Measurements from ENCODE around the gene PLIN5.

PLIN5 gene

DNA sequence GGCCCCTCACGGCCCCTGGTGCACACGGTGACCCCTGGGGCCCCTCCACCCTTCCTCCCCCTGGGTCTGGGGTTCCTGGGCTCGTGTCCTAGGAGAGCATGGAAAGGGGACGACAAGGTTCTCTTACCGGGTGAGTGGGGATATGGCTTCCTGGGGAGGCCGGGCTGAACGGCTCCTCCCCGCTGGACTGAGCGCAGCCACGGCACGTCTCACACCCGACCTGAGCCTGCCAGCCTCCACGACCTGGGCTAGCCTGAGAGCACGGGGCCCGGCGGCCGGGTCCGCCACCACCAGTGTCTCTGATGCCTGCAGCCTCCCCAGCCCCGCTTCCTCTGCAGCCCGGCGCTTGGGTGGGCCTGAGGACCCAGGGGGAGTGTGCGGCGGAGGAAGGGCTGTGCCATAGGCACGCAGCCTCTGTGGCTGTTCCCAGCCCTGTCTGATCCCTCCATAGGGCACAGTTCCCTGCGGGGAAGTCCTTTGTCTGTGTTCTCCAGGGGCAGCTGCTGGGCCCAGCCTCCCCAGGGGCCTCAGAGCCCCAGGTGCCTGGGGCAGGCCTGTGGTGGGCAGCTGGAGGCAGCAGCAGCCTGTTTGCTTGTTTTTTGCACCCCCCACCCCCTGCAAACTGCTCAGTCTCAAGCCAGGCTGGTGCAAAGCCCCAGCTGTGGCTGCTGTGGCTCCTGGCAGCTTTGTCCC, 31.7 kb downstream of the PLIN5 start:
- H3K4me3 ChIP-seq (ENCODE audit: low read depth, low read length): no peak overlapping the region
- no peak for DNase-seq (ENCODE audit: low read depth)
- TF ChIP-seq, protein P1, sequence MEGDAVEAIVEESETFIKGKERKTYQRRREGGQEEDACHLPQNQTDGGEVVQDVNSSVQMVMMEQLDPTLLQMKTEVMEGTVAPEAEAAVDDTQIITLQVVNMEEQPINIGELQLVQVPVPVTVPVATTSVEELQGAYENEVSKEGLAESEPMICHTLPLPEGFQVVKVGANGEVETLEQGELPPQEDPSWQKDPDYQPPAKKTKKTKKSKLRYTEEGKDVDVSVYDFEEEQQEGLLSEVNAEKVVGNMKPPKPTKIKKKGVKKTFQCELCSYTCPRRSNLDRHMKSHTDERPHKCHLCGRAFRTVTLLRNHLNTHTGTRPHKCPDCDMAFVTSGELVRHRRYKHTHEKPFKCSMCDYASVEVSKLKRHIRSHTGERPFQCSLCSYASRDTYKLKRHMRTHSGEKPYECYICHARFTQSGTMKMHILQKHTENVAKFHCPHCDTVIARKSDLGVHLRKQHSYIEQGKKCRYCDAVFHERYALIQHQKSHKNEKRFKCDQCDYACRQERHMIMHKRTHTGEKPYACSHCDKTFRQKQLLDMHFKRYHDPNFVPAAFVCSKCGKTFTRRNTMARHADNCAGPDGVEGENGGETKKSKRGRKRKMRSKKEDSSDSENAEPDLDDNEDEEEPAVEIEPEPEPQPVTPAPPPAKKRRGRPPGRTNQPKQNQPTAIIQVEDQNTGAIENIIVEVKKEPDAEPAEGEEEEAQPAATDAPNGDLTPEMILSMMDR (IDR thresholded peaks at IDR 0.05; ENCODE audit: insufficient read depth, low read depth, low read length, missing control alignments): no peak

DNA sequence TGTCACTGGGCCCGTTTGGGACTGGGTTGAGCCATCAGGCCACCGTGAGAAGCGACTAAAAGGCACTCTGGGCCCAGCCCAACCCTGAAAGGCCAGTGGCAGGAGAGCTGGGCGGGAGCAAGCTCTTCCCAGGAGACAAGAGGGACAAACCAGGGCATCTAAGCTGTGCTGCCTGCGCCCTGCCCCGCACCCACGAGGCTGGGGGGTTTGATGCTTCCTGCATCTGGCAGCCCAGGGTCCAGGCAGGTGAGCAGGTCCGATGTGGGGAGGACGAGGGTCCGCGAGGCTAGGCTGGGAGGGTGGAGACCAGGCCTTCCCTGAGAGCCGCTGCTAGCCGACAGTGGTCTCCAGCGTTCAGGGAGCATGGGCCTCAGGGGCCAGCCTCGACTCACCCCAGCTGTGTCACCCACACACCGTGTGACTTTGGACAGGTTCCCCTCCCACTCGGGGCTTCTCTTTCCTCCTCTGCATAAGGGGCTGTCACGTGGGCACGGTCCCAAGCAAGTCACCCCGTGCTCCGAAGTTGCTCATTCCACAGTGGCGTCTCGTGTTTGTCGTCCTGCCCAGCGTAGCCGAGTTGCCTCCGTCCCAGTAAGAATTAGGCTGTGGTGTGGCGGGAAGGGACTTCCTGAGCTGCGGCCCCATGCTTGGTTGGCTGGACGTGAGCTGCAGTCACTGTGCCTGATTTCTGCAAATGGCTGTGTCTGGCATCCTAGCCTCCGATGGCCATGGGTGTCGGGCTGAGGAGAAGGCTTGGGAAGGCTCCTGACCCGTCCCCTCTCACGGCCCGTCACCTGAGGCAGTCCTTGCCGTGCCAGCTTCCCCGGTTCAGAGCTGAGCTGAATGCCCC, 32.5 kb downstream of the PLIN5 start:
- TF ChIP-seq, protein P1 (IDR thresholded peaks at IDR 0.05; ENCODE audit: insufficient read depth, low read depth, low read length, missing control alignments): no peak
- H3K4me3 ChIP-seq (ENCODE audit: low read depth, low read length): no peak overlapping the region
- DNase-seq (ENCODE audit: low read depth): no peak

DNA sequence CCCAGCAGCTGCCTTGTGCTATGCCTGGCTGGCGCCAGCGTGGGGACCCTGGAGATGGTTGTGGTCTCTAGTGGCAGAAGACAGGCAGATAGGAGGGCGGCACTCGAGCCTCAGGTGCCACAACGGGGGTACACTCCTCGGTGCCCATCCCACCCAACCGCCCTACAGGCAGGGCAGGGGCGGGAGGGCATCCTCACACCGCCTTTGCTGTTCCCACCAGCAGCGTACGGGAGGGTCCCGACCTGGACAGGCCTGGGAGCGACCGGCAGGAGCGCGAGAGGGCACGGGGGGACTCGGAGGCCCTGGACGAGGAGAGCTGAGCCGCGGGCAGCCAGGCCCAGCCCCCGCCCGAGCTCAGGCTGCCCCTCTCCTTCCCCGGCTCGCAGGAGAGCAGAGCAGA, 33.3 kb downstream of the PLIN5 start:
- no peak overlapping the region for H3K4me3 ChIP-seq (ENCODE audit: low read depth, low read length)
- TF ChIP-seq, protein P1 (IDR thresholded peaks at IDR 0.05; ENCODE audit: insufficient read depth, low read depth, low read length, missing control alignments): no peak
- DNase-seq (ENCODE audit: low read depth): no peak

GRCh38 chr19:4500841-4501591, 34.0 kb downstream of the PLIN5 start:
- no peak for DNase-seq (ENCODE audit: low read depth)
- no peak overlapping the region for H3K4me3 ChIP-seq (ENCODE audit: low read depth, low read length)
- TF ChIP-seq, protein P1 (IDR thresholded peaks at IDR 0.05; ENCODE audit: insufficient read depth, low read depth, low read length, missing control alignments): no peak

- TF ChIP-seq, protein P1 (IDR thresholded peaks at IDR 0.05; ENCODE audit: insufficient read depth, low read depth, low read length, missing control alignments): no peak
- DNase-seq (ENCODE audit: low read depth): no peak
- H3K4me3 ChIP-seq (ENCODE audit: low read depth, low read length): no peak overlapping the region
Observed at GRCh38 chr19:4499855-4500254, 35.2 kb downstream of the PLIN5 start.

- DNase-seq (ENCODE audit: low read depth): no peak
- TF ChIP-seq, protein P1 (IDR thresholded peaks at IDR 0.05; ENCODE audit: insufficient read depth, low read depth, low read length, missing control alignments): no peak
- H3K4me3 ChIP-seq (ENCODE audit: low read depth, low read length): no peak overlapping the region
Observed at GRCh38 chr19:4499318-4499717, 35.7 kb downstream of the PLIN5 start.
